Measurements from ENCODE around the gene PERCC1.

Gene PERCC1

DNA sequence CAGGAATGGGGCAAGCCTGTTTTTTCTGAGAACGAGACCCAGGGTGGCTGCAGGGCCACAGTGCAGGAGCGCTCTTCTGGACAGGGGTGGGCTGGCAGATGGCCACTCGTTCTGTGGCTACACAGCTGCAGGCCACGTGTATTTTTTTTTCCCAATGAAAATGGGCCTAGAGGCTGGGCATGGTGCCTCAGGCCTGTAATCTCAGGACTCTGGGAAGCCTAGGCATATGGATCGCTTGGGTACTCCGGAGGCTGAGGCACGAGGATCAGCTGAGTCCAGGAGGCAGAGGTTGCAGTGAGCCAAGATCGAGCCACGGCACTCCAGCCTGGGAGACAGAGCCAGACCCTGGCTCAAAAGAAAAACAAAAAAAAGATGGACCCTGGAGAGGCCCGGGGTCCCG is 23.1 kb upstream of the PERCC1 start:
- H3K4me3 ChIP-seq (replicated peaks in 1 of 2; ENCODE audit: low read depth in 2 of 2, low read length in 2 of 2), result peak overlapping the region in 1 of 2 donors; percentile 18
- DNase-seq (ENCODE audit: low read depth in 2 of 2), result peak in 1 of 2 donors; percentile 23
- no peak for TF ChIP-seq CTCF (IDR thresholded peaks at IDR 0.05; ENCODE audit: low read depth, low read length)

DNA sequence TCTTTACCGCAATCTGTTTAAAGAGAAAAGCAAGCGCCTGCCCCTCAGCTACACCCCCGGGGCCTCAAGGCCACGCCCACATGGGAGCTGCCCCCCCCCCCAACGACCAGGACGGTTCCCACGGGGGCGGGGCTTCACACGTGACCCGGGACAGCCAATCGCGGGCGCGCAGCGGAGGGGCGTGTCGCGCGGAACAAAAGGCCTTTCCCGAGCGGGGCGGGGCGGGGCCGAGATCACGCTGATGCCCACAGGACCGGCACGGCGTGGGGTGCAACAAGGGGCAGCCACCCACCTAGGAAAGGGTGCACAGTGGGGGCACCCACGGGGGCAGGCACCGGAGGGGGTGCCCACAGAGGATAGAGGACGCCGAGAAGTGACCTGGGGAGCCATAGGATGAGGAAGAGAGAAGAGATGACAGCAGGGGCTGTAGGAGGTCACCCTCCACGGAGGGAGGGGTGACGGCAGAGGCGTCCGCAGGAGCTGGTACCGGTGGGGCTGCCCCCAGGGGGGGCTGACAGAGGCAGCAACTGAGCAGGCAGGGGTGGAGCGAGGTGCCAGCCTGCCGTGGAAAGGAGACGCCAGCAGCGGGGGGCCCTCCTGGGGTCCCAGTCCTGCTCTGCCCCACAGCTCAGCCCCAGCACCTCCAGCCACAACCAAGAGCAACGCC is 22.6 kb upstream of the PERCC1 start:
- peak; percentile 90 to 93 for DNase-seq (ENCODE audit: low read depth in 2 of 2)
- no peak for TF ChIP-seq CTCF (IDR thresholded peaks at IDR 0.05; ENCODE audit: low read depth, low read length)

GRCh38 chr16:1412847-1413246 is 18.0 kb upstream of the PERCC1 start:
- TF ChIP-seq CTCF (IDR thresholded peaks at IDR 0.05; ENCODE audit: low read depth, low read length), result no peak
- DNase-seq (ENCODE audit: low read depth in 2 of 2), result no peak
- no peak overlapping the region for H3K4me3 ChIP-seq (replicated peaks in 1 of 2; ENCODE audit: low read depth in 2 of 2, low read length in 2 of 2)

More for the DNA sequence above, 22.6 kb upstream of the PERCC1 start:
- peak overlapping the region; percentile 44 to 60 for H3K4me3 ChIP-seq (replicated peaks in 1 of 2; ENCODE audit: low read depth in 2 of 2, low read length in 2 of 2)

DNA sequence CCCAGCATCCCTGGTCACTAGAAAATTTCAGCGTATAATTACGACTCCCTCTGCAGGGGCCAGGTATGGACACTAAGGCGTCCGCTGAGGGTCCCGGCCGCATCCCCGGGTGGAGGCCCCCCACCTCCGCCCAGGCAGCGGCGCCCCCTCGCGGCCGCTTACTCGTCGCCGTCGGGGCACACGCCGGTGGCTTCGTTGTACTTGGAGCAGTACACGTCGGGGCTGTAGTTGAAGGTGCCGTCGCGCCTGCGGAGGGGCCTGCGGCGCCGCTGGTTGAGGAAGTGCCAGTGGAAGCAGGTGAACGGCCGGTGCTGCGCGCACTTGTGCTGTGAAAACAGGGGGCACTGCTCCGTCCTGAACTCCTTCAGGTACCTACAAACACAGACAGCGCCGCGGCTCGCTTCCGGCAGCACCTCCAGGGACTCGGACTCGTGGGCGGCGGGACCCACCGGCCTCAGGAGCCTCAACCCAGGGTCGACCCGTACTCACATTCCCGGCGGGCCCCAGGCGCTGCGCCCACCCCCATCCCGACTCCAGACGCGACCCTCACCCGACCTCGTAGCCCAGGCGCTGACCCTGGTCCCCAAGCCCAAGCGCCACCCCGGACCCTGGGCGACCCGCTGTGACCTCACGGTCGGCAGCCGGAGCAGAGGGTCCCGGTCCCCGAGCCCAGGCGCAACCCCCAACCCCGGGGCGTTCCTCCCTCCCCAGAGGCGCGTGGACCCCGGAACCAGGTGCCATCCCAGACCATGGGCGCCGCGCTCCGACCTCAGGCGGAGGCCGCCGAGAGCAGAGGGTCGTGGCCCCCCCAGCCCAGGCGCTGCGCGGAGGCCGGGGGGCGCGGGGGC is 17.0 kb upstream of the PERCC1 start:
- peak; percentile 53 for TF ChIP-seq CTCF (IDR thresholded peaks at IDR 0.05; ENCODE audit: low read depth, low read length)
- DNase-seq (ENCODE audit: low read depth in 2 of 2), result peak; percentile 49 to 66

DNA sequence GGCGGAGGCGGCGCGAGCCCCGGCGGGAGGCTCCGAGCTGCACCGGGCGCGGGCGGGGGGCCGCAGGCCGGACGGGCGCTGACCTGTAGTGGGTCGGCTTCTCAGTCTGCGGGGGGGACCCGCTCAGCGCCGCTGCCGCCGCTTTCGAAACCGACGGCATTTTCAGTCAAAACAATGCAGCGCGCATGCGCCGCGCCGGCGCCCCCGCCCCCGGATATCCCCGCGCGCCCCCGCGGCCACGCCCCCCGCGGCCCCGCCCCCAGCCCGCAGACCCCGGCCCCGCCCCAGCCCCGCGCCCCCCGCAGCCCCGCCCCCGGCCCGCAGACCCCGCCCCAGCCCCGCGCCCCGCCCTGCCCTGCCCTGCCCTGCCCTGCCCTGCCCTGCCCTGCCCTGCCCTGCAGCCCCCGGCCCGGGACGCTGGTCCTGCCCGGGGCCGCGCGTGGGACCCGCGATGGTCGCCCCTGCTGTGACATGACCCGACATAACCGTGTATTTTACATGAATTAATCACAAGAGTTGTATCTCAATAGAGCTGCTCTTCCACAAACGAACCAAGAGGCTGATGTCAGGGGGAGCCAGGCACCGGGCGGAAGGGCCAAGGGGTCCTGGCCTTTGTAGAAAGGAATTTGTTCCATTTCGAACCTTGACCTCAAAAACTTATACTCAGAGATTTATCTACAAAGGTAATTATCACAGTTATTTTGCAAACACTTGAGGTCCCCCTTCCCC is 16.2 kb upstream of the PERCC1 start, which contains the start of gene UNKL:
TSS of gene UNKL (minus strand) at position 173 of the 729 bp plus-strand sequence. CDS start at position 160, 13 bp downstream.
- no peak for TF ChIP-seq CTCF (IDR thresholded peaks at IDR 0.05; ENCODE audit: low read depth, low read length)
- peak; percentile 53 to 71 for DNase-seq (ENCODE audit: low read depth in 2 of 2)
- H3K4me3 ChIP-seq (replicated peaks in 1 of 2; ENCODE audit: low read depth in 2 of 2, low read length in 2 of 2), result peak within 1 kb of the TSS; percentile 82 to 87

More for the DNA sequence above, 17.0 kb upstream of the PERCC1 start:
- H3K4me3 ChIP-seq (replicated peaks in 1 of 2; ENCODE audit: low read depth in 2 of 2, low read length in 2 of 2), result peak overlapping the region; percentile 82 to 87

DNA sequence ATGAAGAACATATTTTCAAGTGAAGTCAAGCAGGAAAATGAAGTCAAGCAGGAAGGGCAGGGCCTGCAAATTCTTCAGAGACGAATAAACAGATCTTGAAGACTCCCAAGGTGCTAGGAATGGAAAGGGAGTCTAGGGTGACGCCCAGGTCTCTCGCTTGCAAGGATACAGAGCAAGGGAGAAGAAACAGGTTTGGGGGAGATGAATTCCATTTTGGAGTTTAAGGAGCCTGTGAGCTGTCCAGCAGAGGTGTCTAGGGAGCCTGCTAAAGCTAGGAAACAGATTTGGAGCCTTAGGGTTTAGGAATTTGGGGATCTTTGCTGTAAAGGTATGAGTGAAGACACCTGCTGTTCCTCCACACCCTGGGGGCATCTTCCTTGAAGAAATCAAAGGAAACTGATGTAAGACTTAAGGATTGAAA is 14.3 kb upstream of the PERCC1 start:
- TF ChIP-seq CTCF (IDR thresholded peaks at IDR 0.05; ENCODE audit: low read depth, low read length), result no peak
- no peak for DNase-seq (ENCODE audit: low read depth in 2 of 2)
- no peak overlapping the region for H3K4me3 ChIP-seq (replicated peaks in 1 of 2; ENCODE audit: low read depth in 2 of 2, low read length in 2 of 2)
